GM12878 (cell line): Measurements from ENCODE around the gene GAS2L1. TPM values are rescaled to one million over a fixed set of nuclear protein-coding genes. Genes with fewer than 3 reads are reported as not detected.

Experiments
- ATAC-seq: fragments of 200-7000 bp; cut with Tn5 transposase; 3 replicates; pipeline ENCODE4 v1.9.1; 2020; ENCODE audit warnings: mild to moderate bottlenecking, moderate library complexity
- BruUV-seq: library from RNA; stranded (reverse); fragments of 400-500 nt; replicated peaks from 2 replicates; lab custom pipeline; 2021; lab: Mats Ljungman, UMichigan
- CTCF ChIA-PET: fragments of 300-600 bp; sonication (Branson Sonifier 250); formaldehyde crosslinking; extraction: SDS; loops from one replicate; lab custom pipeline; 2021; ENCODE audit warnings: inconsistent platforms; lab: Yijun Ruan, JAX
- POLR2A ChIA-PET: fragments of 350-600 bp; formaldehyde crosslinking; extraction: SDS; loops from one replicate; lab custom pipeline; 2021; ENCODE audit warnings: inconsistent platforms; lab: Charles Lee
- RAD21 ChIA-PET: fragments of 300-600 bp; sonication (Branson Sonifier 250); formaldehyde crosslinking; loops from one replicate; lab custom pipeline; 2023; ENCODE audit warnings: antibody characterized with exemption; ENCODE audit not compliant: unreplicated experiment; lab: Charles Lee
- SMC1A ChIA-PET: fragments of 300-600 bp; sonication (Branson Sonifier 250); formaldehyde crosslinking; loops from one replicate; lab custom pipeline; 2023; ENCODE audit not compliant: unreplicated experiment, uncharacterized antibody; lab: Charles Lee
- DNase-seq: peaks from one replicate; pipeline ENCODE4 v3.0.0-alpha.2; 2011; ENCODE audit warnings: low read depth, low spot score
- FAIRE-seq: peaks from 3 replicates; lab custom pipeline; 2011; peaks lifted over from hg19 to GRCh38; lab: Jason Lieb, UNC
- H2AFZ ChIP-seq: 2 replicates; pipeline ENCODE4 v1.6.0; 2011; ENCODE audit warnings: low read depth, low read length, control low read depth; ENCODE audit not compliant: control insufficient read depth
- H3K27ac ChIP-seq: 2 replicates; pipeline ENCODE4 v1.5.1; 2011; ENCODE audit warnings: control low read depth; ENCODE audit not compliant: control insufficient read depth, insufficient read depth
- H3K27me3 ChIP-seq, 2 experiments: replicated peaks in 1 of 2; 2 replicates each; pipeline versions ENCODE4 v1.6.0 to v1.6.1; 2011; ENCODE audit warnings: low read length in 1 of 2; ENCODE audit not compliant: control insufficient read depth in 2 of 2, insufficient read depth in 2 of 2
- H3K36me3 ChIP-seq, 2 experiments: 2 replicates each; pipeline ENCODE4 v1.5.1; 2011; ENCODE audit warnings: low read length in 1 of 2; ENCODE audit not compliant: control insufficient read depth in 2 of 2, insufficient read depth in 2 of 2
- H3K4me1 ChIP-seq: 2 replicates; pipeline ENCODE4 v1.6.1; 2011; ENCODE audit warnings: mild to moderate bottlenecking, low read length, moderate library complexity, mixed read lengths; ENCODE audit not compliant: control insufficient read depth, insufficient read depth
- H3K4me2 ChIP-seq: 2 replicates; pipeline ENCODE4 v1.6.0; 2011; ENCODE audit warnings: control low read depth; ENCODE audit not compliant: control insufficient read depth, insufficient read depth
- H3K4me3 ChIP-seq: fragments of 200-600 bp; sonication (generic); 2 replicates; pipeline ENCODE4 v1.5.1; 2016
- H3K79me2 ChIP-seq: 2 replicates; pipeline ENCODE4 v1.6.0; 2011; ENCODE audit warnings: low read length; ENCODE audit not compliant: control insufficient read depth, insufficient read depth
- H3K9ac ChIP-seq: 2 replicates; pipeline ENCODE4 v1.8.0; 2011; ENCODE audit warnings: low read length, control low read depth, mixed read lengths; ENCODE audit not compliant: control insufficient read depth, insufficient read depth
- H3K9me3 ChIP-seq: replicated peaks from 3 replicates; pipeline ENCODE4 v1.5.1; 2011; ENCODE audit warnings: mild to moderate bottlenecking, low read length; ENCODE audit not compliant: control insufficient read depth, insufficient read depth
- H4K20me1 ChIP-seq: 2 replicates; pipeline ENCODE4 v1.6.0; 2011; ENCODE audit not compliant: control insufficient read depth, insufficient read depth
- CBX3 ChIP-seq: fragments of 200-600 bp; sonication (generic); IDR thresholded peaks from 2 replicates; pipeline ENCODE4 v1.6.1; 2016; ENCODE audit warnings: low read depth, borderline replicate concordance
- CUX1 ChIP-seq: IDR thresholded peaks from 2 replicates; pipeline ENCODE4 v1.6.1; 2012; ENCODE audit warnings: improper control_type of control experiment, low read depth, low read length; ENCODE audit not compliant: insufficient replicate concordance
- IRF4 ChIP-seq: IDR thresholded peaks from 2 replicates; pipeline ENCODE4 v1.6.1; 2011; ENCODE audit warnings: low read depth, low read length
- MXI1 ChIP-seq: fragments of 150-350 bp; IDR thresholded peaks from 2 replicates; pipeline ENCODE4 v1.6.1; 2011; ENCODE audit warnings: low read depth, mild to moderate bottlenecking, inconsistent platforms, low read length, improper control_type of control experiment
- NR2C1 ChIP-seq: fragments of 450-650 bp; IDR thresholded peaks from 2 replicates; pipeline ENCODE4 v1.6.1; 2017; ENCODE audit warnings: antibody characterized with exemption, mild to moderate bottlenecking, moderate library complexity
- NR2F1 ChIP-seq: fragments of 450-650 bp; conservative IDR thresholded peaks from 2 replicates; pipeline ENCODE4 v1.6.1; 2017; ENCODE audit warnings: mild to moderate bottlenecking
- PML ChIP-seq: IDR thresholded peaks from 2 replicates; pipeline ENCODE4 v1.6.1; 2012; ENCODE audit warnings: low read length, inconsistent platforms
- RB1 ChIP-seq: fragments of 450-650 bp; formaldehyde crosslinking; IDR thresholded peaks from 2 replicates; pipeline ENCODE4 v1.6.1; 2017; ENCODE audit warnings: mild to moderate bottlenecking, borderline replicate concordance
- TCF3 ChIP-seq: IDR thresholded peaks from 2 replicates; pipeline ENCODE4 v1.6.1; 2012; ENCODE audit warnings: low read depth, mild to moderate bottlenecking, low read length, borderline replicate concordance; ENCODE audit not compliant: insufficient read depth
- ZBTB11 ChIP-seq: fragments of 450-650 bp; formaldehyde crosslinking; IDR thresholded peaks from 2 replicates; pipeline ENCODE4 v1.5.0; 2022; ENCODE audit warnings: mild to moderate bottlenecking, missing genetic modification characterization
- ZNF687 ChIP-seq: fragments of 450-650 bp; IDR thresholded peaks from 2 replicates; pipeline ENCODE4 v1.6.1; 2017; ENCODE audit warnings: mild to moderate bottlenecking, moderate library complexity
- WGBS: methylation state at CpG from one replicate; pipeline ENCODE4 v1.1.6; 2016; ENCODE audit warnings: low lambda C conversion rate; ENCODE audit not compliant: insufficient replicate concordance, insufficient coverage; ENCODE audit errors: missing lambda C conversion rate; 5-methylcytosine and 5-hydroxymethylcytosine counted together
- in situ Hi-C: fragments of 300-500 bp; cut with MboI; formaldehyde crosslinking; loops from 9 replicates; pipeline ENCODE4 v1.14.3; 2018; ENCODE audit warnings: mixed read lengths
- intact Hi-C: fragments of 100-400 bp; cut with micrococcal nuclease; formaldehyde crosslinking; loops from one replicate; pipeline ENCODE4 v1.14.2; 2022; ENCODE audit not compliant: unreplicated experiment
- polyA plus RNA-seq, 11 experiments: library from polyadenylated mRNA; depleted of rRNA in 4 of 11; unstranded in 6 of 11; stranded (reverse) in 5 of 11; fragments of >200 nt; fragmentation: Nextera tagmentation in 4 of 11; fragmentation: Illumina TruSeq in 1 of 11; extraction: Ambion mirVana in 4 of 11; extraction: Trizol in 1 of 11; gene quantifications; 1 replicate in 1 of 11; 2 replicates in 10 of 11; pipeline versions ENCODE4 v1.2.1 to v1.2.3, GENCODE V29; 2011 to 2016; ENCODE audit warnings: inconsistent platforms in 2 of 11, missing spikeins in 2 of 11, low read depth in 1 of 11
- total RNA-seq, 4 experiments: library from RNA; depleted of rRNA in 3 of 4; stranded (reverse); fragments of >200 nt in 3 of 4; fragmentation: Illumina TruSeq in 1 of 4; extraction: Trizol in 1 of 4; gene quantifications; 2 replicates each; pipeline versions ENCODE4 v1.2.1 to v1.2.3, GENCODE V29; 2013 to 2021

GAS2L1 gene
- total and polyA plus RNA-seq, 10 of the 15 experiments (the other 5 are each of a cell fraction or from before 2014, with no cell fraction given): 0.03 to 0.13 TPM; not detected in 8

- Histone ChIP-seq H3K79me2 (no peaks in the 10 kb centered on the region), H4K20me1 (no peaks in the 10 kb centered on the region), H3K9ac (no peak overlapping the region), H3K4me3 (no peak overlapping the region), H3K9me3 (no peaks in the 10 kb centered on the region), H3K4me1 (no peaks in the 10 kb centered on the region), H3K27ac (no peak overlapping the region), H3K4me2 (no peak overlapping the region), H3K36me3 (no peaks in the 10 kb centered on the region), H2AFZ (no peak overlapping the region), H3K27me3 (peaks cover 7 to 9% of the 10 kb centered on the region in 2 experiments; a peak in 3 of 4 replicates)
- in situ Hi-C loops: no loop called here
- ChIA-PET CTCF (interaction anchor here (0.6 to 1.4 kb wide), 3 partner anchors 39 to 272 kb away, joined by 3 read pairs; no protein-coding TSS in a partner anchor), SMC1A (interaction anchor here (0.9 kb wide), 1 partner anchor 35 kb away, joined by 4 read pairs; no protein-coding TSS in a partner anchor), RAD21 (no interaction called here), POLR2A (interaction anchor here (0.6 kb wide), 1 partner anchor 19 kb away, joined by 6 read pairs; no protein-coding TSS in a partner anchor)
- 64% methylated on average over 18 of the region's 18 CpGs for WGBS
- BruUV-seq: no TSS peak
- DNase-seq (no peak), FAIRE-seq (no peak), ATAC-seq (no peak)
- intact Hi-C loops: no loop called here
- no peak for TF ChIP-seq TCF3
- no peak for TF ChIP-seq ZBTB11 (CRISPR knock-in tag)
- TF ChIP-seq IRF4: no peak
- TF ChIP-seq NR2F1: no peak
- TF ChIP-seq MXI1: no peak
- no peak for TF ChIP-seq RB1
- TF ChIP-seq NR2C1: no peak
- no peak for TF ChIP-seq CBX3
- TF ChIP-seq CUX1: no peak
- TF ChIP-seq ZNF687: no peak
- TF ChIP-seq PML: no peak
These were observed 11.5 kb downstream of the GAS2L1 start for GRCh38 chr22:29317827-29318454.
